DOHH2 (cell line): ENCODE results near the gene CXorf66.
A peak's percentile ranks its signal among the peaks of the same experiment; 100 is the strongest.

Source experiments
- H3F3A ChIP-seq: fragments of 200-600 bp; sonication (generic), shearing (Covaris generic); 2 replicates; pipeline ENCODE4 v1.6.0; 2016; ENCODE audit warnings: antibody characterized with exemption, mild to moderate bottlenecking; ENCODE audit not compliant: control insufficient read depth, insufficient read depth
- H3K27ac ChIP-seq: fragments of 200-600 bp; sonication (generic); 2 replicates; pipeline ENCODE4 v1.5.1; 2014; ENCODE audit warnings: low read depth, mild to moderate bottlenecking, low read length, moderate library complexity
- H3K27me3 ChIP-seq: fragments of 200-600 bp; sonication (generic); 2 replicates; pipeline ENCODE4 v1.6.1; 2014; ENCODE audit warnings: mild to moderate bottlenecking, low read length, mixed read lengths; ENCODE audit not compliant: control insufficient read depth
- H3K36me3 ChIP-seq: fragments of 200-600 bp; sonication (generic); 2 replicates; pipeline ENCODE4 v1.6.1; 2014; ENCODE audit warnings: mild to moderate bottlenecking, low read length, moderate library complexity, mixed read lengths; ENCODE audit not compliant: control insufficient read depth
- H3K4me1 ChIP-seq: fragments of 200-600 bp; sonication (generic); 2 replicates; pipeline ENCODE4 v1.6.1; 2014; ENCODE audit warnings: mild to moderate bottlenecking, low read length, mixed read lengths; ENCODE audit not compliant: control insufficient read depth
- H3K4me2 ChIP-seq: fragments of 200-600 bp; sonication (generic); 2 replicates; pipeline ENCODE4 v1.6.0; 2014; ENCODE audit warnings: mild to moderate bottlenecking, low read length, moderate library complexity
- H3K4me3 ChIP-seq: fragments of 200-600 bp; sonication (generic); 2 replicates; pipeline ENCODE4 v1.5.1; 2014; ENCODE audit warnings: mild to moderate bottlenecking, low read length, mixed read lengths
- H3K79me2 ChIP-seq: fragments of 200-600 bp; sonication (generic); 2 replicates; pipeline ENCODE4 v1.6.1; 2014; ENCODE audit warnings: mild to moderate bottlenecking, low read length, mixed read lengths; ENCODE audit not compliant: control insufficient read depth
- H3K9me2 ChIP-seq: fragments of 200-600 bp; sonication (generic); replicated peaks from 2 replicates; pipeline ENCODE4 v1.6.1; 2014; ENCODE audit warnings: mild to moderate bottlenecking, low read length, mixed read lengths; ENCODE audit not compliant: control insufficient read depth
- H3K9me3 ChIP-seq: fragments of 200-600 bp; sonication (generic); 2 replicates; pipeline ENCODE4 v1.6.1; 2014; ENCODE audit warnings: antibody characterized with exemption, low read length, mixed read lengths; ENCODE audit not compliant: control insufficient read depth, insufficient read depth
- H4K20me1 ChIP-seq: fragments of 200-600 bp; sonication (generic); 2 replicates; pipeline ENCODE4 v1.6.0; 2014; ENCODE audit warnings: low read depth, mild to moderate bottlenecking, antibody characterized with exemption, low read length, moderate library complexity; ENCODE audit not compliant: control insufficient read depth, insufficient read depth
- EZH2phosphoT487 ChIP-seq: fragments of 200-600 bp; sonication (generic); IDR thresholded peaks from 2 replicates; pipeline ENCODE4 v1.6.1; 2017; ENCODE audit warnings: borderline replicate concordance, mild to moderate bottlenecking, antibody characterized with exemption, low read length, moderate library complexity, mixed read lengths
- TF ChIP-seq, protein P1 (sequence below): fragments of 200-600 bp; sonication (generic); IDR thresholded peaks from one replicate; pipeline ENCODE4 v1.5.1; 2014; ENCODE audit warnings: antibody characterized with exemption, mild to moderate bottlenecking, low read depth, low read length; ENCODE audit not compliant: poor library complexity, severe bottlenecking

CXorf66 gene

DNA sequence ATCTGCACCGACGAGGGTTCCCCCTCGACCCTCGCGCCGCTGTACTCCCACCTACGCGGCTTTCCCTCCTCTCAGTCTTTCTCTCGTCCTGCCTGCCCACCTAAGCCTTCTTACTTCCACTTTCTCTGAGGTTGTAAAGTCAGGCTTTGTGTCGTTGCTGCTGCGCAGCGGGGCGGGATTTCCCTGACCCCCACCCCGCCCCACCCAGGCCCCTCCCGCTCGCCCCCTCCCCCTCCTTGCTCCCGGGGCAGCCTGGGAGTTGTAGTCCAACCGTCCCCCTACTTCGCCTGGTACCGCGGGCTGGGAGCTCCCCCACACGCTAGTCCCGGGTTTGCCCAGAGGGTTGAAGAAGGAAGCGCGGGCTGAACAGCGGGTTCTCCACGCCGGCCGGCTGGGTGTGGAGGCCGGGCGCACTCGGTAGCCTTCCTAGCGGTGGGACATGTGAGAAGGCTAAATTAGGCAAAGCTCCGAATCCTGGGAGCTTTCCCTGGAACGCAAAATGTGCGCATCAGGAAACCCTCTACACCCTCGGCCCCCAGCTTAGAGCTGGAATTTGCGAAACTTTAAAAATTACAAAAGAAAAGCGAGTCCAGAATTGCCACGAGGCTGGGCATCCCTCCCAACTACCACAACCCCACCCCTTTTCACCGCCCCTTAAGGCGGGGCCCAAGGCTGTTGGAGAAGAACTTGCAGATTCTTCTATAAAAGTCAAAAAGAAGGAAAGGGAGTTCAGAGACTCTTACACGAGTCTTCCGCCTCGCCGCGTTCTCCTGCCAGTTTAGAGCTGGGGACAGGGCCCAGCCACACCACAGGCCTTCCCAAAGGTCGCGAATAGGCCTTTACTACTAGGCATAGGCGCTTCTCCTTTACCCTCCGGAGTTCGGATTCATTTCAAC lies 32.2 kb downstream of the CXorf66 start, which contains the start of gene ATP11C:
ATP11C (minus strand) TSS at position 153 of the 896 bp plus-strand sequence. CDS start 1,011 bp downstream, outside the sequence.
- peak within 1 kb of the TSS; percentile 78 for H3K4me3 ChIP-seq
- no peaks in the 10 kb centered on the region for H3K9me2 ChIP-seq
- peak within 1 kb of the TSS; percentile 68 for H3K27ac ChIP-seq
- no peaks in the 10 kb centered on the region for H4K20me1 ChIP-seq
- peaks cover 20% of the 10 kb centered on the region for H3K4me1 ChIP-seq
- H3F3A ChIP-seq = no peaks in the 10 kb centered on the region
- no peaks in the 10 kb centered on the region for H3K27me3 ChIP-seq
- TF ChIP-seq, protein P1, sequence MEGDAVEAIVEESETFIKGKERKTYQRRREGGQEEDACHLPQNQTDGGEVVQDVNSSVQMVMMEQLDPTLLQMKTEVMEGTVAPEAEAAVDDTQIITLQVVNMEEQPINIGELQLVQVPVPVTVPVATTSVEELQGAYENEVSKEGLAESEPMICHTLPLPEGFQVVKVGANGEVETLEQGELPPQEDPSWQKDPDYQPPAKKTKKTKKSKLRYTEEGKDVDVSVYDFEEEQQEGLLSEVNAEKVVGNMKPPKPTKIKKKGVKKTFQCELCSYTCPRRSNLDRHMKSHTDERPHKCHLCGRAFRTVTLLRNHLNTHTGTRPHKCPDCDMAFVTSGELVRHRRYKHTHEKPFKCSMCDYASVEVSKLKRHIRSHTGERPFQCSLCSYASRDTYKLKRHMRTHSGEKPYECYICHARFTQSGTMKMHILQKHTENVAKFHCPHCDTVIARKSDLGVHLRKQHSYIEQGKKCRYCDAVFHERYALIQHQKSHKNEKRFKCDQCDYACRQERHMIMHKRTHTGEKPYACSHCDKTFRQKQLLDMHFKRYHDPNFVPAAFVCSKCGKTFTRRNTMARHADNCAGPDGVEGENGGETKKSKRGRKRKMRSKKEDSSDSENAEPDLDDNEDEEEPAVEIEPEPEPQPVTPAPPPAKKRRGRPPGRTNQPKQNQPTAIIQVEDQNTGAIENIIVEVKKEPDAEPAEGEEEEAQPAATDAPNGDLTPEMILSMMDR = no peak
- TF ChIP-seq EZH2phosphoT487 = no peak
- no peaks in the 10 kb centered on the region for H3K36me3 ChIP-seq
- H3K9me3 ChIP-seq = no peaks in the 10 kb centered on the region
- peak within 1 kb of the TSS; percentile 68 for H3K4me2 ChIP-seq
- peaks cover 37% of the 10 kb centered on the region for H3K79me2 ChIP-seq

DNA sequence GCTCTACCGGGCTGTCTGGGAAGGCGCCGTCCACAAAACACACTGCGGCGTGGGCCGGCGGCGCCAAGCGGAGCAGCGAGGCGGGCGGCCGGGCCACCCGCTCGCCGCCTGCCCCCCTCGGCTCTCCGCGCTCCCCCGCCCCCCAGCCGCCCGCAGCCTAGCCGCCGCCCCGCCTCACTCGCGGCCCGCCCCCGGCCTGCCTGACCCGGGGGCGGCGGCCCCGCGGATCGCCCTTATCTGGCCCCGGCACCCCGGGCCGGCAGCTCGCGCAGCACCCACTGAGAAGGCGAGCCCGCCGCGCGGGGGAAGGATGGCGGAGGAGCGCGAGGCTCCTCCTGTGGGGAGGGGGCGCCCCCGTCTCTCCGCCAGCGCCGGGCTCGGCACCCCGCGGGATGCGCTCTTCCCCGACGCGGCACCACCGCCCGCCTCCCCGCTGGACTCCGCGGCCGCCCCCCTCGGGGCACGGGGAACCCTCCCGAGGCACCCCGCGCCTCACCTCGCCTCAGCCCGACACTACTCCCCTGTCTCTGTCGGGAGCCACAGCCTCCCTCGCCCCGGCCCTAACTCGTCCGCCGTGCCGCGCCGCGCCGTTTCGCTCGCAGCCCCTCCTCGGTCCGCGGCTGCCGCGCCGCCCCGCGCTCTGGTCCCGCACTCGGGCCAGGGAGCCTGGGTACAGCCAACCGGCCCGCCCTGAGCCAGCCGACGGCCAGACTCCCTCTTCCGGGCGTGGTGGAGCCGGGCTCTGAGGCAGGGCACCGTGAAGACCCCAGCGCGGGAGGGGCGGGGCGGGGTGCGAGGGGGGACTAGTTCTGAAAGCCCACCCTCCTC lies 33.0 kb downstream of the CXorf66 start:
- no peaks in the 10 kb centered on the region for H4K20me1 ChIP-seq
- no peaks in the 10 kb centered on the region for H3K27me3 ChIP-seq
- TF ChIP-seq EZH2phosphoT487 = no peak
- TF ChIP-seq, protein P1 = no peak
- H3K79me2 ChIP-seq = peaks cover 44% of the 10 kb centered on the region
- peak overlapping the region; percentile 68 for H3K27ac ChIP-seq
- H3F3A ChIP-seq = no peaks in the 10 kb centered on the region
- H3K9me3 ChIP-seq = no peaks in the 10 kb centered on the region
- H3K9me2 ChIP-seq = no peaks in the 10 kb centered on the region
- H3K4me2 ChIP-seq = peak overlapping the region; percentile 65
- H3K4me3 ChIP-seq = peak overlapping the region; percentile 78
- H3K4me1 ChIP-seq = peaks cover 20% of the 10 kb centered on the region
- H3K36me3 ChIP-seq = no peaks in the 10 kb centered on the region

DNA sequence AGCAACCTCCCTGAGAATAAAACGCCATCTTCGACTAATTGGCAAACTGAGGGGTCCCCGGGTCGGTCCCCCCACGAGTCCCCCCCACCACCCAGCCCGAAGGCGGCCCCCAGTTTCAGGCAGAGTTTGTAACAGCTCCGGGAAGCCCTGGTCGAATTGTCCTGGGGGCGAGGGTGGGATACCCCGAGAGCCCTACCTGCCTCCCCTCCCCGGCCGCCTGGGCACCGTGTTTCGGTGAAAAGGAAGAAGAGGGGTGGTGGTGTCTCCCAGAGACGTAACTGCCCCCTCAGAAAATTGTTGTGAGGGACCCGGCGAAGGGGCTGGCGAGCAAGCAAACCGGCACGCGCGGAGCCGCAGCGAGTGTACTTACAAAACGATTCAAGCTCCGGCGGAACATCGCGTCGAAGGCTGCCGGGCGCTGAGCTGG lies 33.7 kb downstream of the CXorf66 start:
- Histone ChIP-seq H3K4me1 (peaks cover 20% of the 10 kb centered on the region), H3F3A (no peaks in the 10 kb centered on the region), H3K27me3 (no peaks in the 10 kb centered on the region), H3K9me2 (no peaks in the 10 kb centered on the region), H3K4me3 (peak overlapping the region; percentile 78), H3K36me3 (no peaks in the 10 kb centered on the region), H3K9me3 (no peaks in the 10 kb centered on the region), H4K20me1 (no peaks in the 10 kb centered on the region), H3K27ac (peak overlapping the region; percentile 26), H3K79me2 (peaks cover 50% of the 10 kb centered on the region), H3K4me2 (peak overlapping the region; percentile 65)
- no peak for TF ChIP-seq EZH2phosphoT487
- TF ChIP-seq, protein P1 = no peak
